Colon (tissue), 2 donors: ENCODE measurements around the gene GPATCH2L.

Source experiments
- FAIRE-seq: peaks from 2 replicates; lab custom pipeline; 2012; peaks lifted over from hg19 to GRCh38; lab: Jason Lieb, UNC
- donor health status: control.
- donor health status: control.

The GPATCH2L gene

GRCh38 chr14:76151398-76152332 lies at the start of gene GPATCH2L:
Gene GPATCH2L, plus strand, starts transcription at chr14:76151922. Its CDS starts 2,442 bp downstream, at chr14:76154364.
- no peak for FAIRE-seq

DNA sequence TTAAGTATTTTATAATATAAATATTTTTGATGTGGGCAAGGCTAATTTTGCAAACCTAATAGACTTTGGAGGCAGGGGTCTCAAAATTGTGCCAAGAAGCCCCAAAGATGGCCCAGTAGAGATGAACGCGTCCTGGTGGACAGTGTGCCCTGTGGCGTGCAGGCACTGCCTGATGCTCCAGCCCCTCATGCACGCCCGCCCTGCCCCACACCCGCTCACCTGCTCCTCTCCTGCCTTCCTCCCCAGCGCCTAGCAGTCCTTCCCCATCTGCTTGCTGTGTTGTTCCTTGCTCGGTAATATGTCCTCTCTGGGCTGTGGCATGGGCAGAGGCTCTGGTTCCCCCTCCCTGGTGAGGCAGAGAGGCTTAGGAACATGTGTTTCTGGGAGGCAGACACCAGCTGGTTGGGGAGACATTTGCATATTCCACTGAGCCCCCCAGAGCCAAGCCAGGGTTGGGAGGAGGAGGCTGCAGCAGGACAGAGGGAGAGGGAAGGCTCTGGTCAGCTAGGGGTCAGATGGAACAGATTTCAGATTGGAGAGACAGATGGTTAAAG lies 46.8 kb upstream of the GPATCH2L start:
- no peak for FAIRE-seq

GRCh38 chr14:76106188-76106587 lies 45.5 kb upstream of the GPATCH2L start:
- FAIRE-seq = no peak

- no peak for FAIRE-seq
Observed at GRCh38 chr14:76109087-76109880, 42.4 kb upstream of the GPATCH2L start.

- FAIRE-seq = no peak
Observed at GRCh38 chr14:76112889-76113624, 38.7 kb upstream of the GPATCH2L start.

GRCh38 chr14:76113691-76114090 lies 38.0 kb upstream of the GPATCH2L start:
- FAIRE-seq = no peak

DNA sequence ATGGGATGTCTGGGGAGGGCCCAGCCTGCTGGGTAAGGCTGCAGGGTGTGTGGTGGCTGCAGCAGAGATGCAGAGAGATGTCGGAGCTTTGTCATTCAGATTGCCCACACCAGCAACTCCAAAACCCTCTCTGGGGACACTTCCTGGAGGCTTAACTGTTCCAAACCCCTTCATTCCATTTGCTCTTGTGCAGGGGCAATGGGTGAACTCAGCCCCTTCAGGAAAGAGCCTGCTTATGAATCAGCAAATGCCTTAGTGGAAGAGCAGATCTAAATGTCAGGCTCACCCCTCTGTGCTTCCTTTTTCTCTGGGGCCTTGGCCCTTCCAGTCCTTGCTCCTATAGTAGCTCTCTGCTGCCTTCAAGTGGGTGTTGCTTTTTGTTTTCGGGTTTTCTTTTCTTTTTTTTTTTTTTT lies 36.7 kb upstream of the GPATCH2L start:
- no peak for FAIRE-seq

- FAIRE-seq = no peak
Observed at GRCh38 chr14:76117789-76118484, 33.8 kb upstream of the GPATCH2L start.

DNA sequence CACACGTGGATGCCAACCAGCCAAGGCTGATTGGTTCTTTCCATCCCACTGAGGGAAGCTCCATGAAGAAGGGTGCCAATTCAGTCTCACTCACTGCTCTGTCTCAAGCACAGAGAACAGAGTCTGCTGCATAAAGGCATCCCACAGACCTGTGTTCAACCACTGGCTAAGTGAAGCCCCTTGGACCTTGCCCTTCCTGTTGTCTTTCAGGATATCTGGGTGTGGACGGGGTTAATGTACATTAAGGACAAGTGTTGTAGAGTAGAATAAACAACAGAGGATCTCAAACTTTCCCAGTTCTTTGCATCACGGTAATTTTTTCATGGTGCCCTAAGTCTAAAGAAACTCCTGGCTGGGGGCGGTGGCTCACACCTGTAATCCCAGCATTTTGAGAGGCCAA lies 33.1 kb upstream of the GPATCH2L start:
- no peak for FAIRE-seq

DNA sequence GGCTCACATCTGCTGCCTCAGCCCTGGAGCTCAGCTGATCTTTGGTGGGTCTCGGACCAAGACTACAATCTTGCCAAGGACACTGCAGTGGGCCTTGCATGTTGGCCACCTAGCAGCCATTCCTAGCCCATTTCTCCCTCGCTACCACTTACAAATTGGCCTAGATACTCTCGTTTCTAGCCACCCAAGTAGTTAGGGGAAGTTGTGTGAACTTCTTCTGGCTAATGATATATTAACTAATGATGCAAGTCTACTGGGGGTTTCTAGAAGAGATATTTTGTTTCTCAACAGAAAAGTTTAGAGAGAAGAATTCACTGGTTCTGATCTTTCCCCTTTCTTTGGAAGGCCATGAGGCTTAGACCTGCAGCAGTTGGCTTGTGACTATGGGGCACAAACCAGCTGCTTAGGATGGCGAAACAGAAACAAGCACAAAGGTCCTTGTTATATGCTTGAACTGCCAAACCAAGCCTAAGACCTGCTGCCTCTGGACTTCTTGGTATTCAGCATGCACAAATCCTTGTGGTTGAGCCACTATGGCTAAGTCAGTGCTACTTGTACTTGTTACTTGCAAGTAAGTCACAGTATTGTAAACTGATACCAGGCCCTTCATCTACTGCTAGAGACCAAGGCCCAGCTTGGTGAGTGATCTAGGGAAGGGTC lies 30.5 kb upstream of the GPATCH2L start:
- FAIRE-seq = no peak

GRCh38 chr14:76123426-76124225 lies 28.1 kb upstream of the GPATCH2L start:
- no peak for FAIRE-seq

GRCh38 chr14:76125511-76125910 lies 26.2 kb upstream of the GPATCH2L start:
- FAIRE-seq = no peak

GRCh38 chr14:76126076-76126475 lies 25.6 kb upstream of the GPATCH2L start:
- FAIRE-seq = no peak

GRCh38 chr14:76129851-76130576 lies 21.7 kb upstream of the GPATCH2L start:
- no peak for FAIRE-seq

- no peak for FAIRE-seq
Observed at GRCh38 chr14:76131071-76131965, 20.4 kb upstream of the GPATCH2L start.

DNA sequence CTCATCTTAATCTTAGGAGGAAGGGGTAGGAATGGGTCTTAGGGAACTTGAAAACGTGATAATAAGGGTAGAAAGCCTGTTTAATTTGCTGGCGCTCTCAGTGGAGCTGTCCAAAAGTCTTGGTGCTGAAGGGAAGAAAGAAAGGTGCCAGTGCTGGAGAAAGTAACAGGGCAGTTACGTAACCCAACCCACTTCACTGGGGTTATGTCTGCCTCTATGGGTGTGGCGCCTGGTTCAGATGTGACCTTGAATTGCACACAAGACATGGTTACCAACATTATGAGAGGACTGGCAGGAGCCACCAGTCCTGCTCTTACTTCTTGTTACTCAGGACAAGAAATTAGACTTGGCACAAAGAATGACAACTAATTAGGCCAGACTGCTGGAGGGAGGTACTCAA lies 18.6 kb upstream of the GPATCH2L start:
- FAIRE-seq = no peak

DNA sequence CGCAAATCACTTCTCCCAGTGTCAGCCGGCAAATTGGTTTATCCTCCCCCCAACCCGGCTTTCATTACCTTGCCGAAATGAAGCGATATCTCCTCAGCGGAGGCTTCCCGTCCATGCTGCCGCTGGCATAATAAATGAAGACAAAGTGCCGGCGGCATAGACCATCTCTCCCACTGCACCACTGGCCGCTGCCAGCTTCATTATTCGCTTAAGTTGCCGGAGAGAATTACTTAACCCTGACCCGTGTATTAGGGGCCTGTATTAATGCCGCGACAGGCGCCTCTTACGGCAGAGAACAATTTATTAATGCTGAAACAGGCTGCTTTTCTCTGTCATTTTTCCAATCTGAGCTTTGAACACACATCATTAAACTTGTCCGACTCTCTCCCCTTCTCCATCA lies 17.5 kb upstream of the GPATCH2L start:
- FAIRE-seq = no peak

- FAIRE-seq = no peak
Observed at GRCh38 chr14:76135722-76136121, 16.0 kb upstream of the GPATCH2L start.
